Fibroblast of the aortic adventitia (primary cell): ENCODE results near the gene FTCD. TPM values are rescaled to one million over a fixed set of nuclear protein-coding genes. Genes with fewer than 3 reads are reported as not detected.
"Not testable (repeated sequence)": the region's sequence is repeated elsewhere in the genome, so short reads cannot be mapped to it uniquely, and the experiment has no call there.

ENCODE experiments used
- DNase-seq: peaks from one replicate; pipeline ENCODE4 v3.0.0-alpha.2; 2010; ENCODE audit warnings: low read depth
- H3K4me3 ChIP-seq: 2 replicates; pipeline ENCODE4 v1.5.1; 2011; ENCODE audit warnings: low read depth, mild to moderate bottlenecking, control low read depth, low read length, moderate library complexity
- CTCF ChIP-seq: IDR thresholded peaks from 2 replicates; pipeline ENCODE4 v1.5.1; 2011; ENCODE audit warnings: mild to moderate bottlenecking, low read length, control low read depth, inconsistent platforms; ENCODE audit not compliant: insufficient read depth
- total RNA-seq: library from RNA; depleted of rRNA; stranded (reverse); fragments of >200 nt; gene quantifications from 2 replicates; pipeline ENCODE4 v1.2.3, GENCODE V29; 2012; ENCODE audit warnings: low replicate concordance

Gene FTCD
- total RNA-seq, 1 donor, result 0.27 TPM

- no peak overlapping the region for H3K4me3 ChIP-seq
- DNase-seq, result no peak
- no peak for TF ChIP-seq CTCF
Measured at GRCh38 chr21:46181436-46181835, 26.1 kb upstream of the FTCD start.

DNA sequence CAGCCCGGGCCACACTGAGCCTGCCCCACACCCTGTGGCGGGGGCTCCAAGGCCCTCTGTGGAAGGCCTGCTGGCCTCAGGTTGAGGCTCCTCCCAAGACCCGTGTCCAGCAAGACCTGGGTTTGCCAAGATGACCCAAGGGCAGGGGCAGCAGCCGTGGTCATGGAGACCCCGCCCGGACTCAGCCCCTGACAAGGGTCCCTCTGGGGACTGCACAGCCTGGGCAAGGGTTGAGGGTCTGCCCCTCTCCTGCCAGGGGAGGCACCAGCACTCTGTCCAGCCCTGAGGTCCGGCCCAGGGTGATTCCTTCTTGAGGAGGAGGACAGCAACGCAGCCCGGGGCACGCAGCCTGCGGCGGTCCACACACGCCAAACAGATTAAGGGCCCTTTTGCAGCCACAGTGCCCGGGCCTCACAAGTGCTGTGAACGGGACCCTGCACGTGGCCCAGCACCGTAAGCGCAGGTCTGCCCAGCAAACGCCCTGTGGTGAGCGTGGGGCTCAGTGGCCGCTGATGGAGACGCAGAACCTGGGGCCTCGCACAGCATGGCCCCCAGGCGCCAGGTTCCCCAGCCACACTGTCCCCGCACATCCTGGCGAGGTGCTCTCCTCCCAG, 25.5 kb upstream of the FTCD start:
- TF ChIP-seq CTCF, result no peak
- DNase-seq, result no peak
- no peak overlapping the region for H3K4me3 ChIP-seq

GRCh38 chr21:46180079-46180722, 24.8 kb upstream of the FTCD start:
- TF ChIP-seq CTCF, result no peak
- H3K4me3 ChIP-seq, result no peak overlapping the region
- no peak for DNase-seq

- H3K4me3 ChIP-seq, result no peak overlapping the region
- no peak for TF ChIP-seq CTCF
- no peak for DNase-seq
Measured at GRCh38 chr21:46179708-46180078, 24.3 kb upstream of the FTCD start.

GRCh38 chr21:46178961-46179360, 23.6 kb upstream of the FTCD start:
- DNase-seq, result no peak
- TF ChIP-seq CTCF, result no peak
- no peak overlapping the region for H3K4me3 ChIP-seq

- not testable (repeated sequence) for H3K4me3 ChIP-seq, DNase-seq
Measured at GRCh38 chr21:46176443-46177129, 21.2 kb upstream of the FTCD start.

- no peak for TF ChIP-seq CTCF
- no peak overlapping the region for H3K4me3 ChIP-seq
- DNase-seq, result no peak
Measured at GRCh38 chr21:46173573-46173972, 18.2 kb upstream of the FTCD start.
